ENCODE results near the gene RASA3.

RASA3 gene

GRCh38 chr13:114063545-114064449 is 68.6 kb downstream of the RASA3 start:
- no peak for DNase-seq

DNA sequence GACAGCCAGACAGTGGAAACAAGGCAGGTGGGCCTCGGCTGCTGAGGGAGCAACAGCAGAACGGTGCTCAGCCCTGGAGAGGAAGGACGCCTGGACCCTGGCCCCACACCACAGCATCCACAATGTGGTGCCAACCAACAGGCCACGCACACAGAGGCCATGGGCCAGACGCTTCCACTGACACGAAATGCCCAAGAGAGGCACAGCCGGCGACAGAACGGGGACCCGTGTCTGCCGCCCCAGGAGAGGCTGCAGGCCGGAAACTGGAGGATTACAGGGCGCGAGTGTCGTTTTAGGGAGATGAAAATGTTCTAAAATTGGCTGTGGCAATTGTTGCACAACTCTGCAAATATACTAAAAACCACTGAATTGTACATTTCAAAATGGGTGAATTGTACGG is 69.7 kb downstream of the RASA3 start:
- no peak for DNase-seq

DNA sequence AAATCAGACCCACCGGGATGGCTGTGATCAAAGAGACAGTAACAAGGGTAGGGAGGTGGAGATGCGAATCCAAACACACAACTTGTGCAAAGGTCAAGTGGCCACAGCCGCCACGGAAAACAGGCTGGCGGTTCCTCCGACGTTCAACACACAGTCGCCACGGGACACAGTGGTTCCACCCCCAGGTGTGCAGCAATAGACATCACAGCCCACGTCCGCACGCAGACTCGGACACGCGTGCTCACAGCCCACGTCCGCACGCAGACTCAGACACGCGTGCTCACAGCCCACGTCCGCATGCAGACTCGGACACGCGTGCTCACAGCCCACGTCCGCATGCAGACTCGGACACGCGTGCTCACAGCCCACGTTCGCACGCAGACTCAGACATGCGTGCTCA is 70.1 kb downstream of the RASA3 start:
- DNase-seq: no peak

DNA sequence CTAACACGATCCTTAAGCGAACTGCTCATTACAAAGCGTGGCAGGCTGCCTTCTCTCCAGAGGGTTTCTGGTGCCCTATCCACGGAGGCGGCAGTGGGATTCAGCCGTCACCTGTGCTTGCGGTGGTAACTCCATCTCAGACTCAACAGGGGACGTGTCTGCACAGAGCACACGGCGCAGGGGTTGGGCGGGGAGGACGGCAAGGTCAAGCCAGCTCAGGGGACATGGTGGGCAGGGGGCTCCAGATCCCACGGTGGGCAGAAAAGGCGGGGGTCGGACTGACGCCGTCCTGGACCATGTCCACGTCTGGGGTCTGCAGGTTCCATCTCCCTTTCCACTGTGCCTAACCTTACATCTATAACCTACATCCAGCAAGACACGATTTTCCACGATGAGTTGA is 70.7 kb downstream of the RASA3 start:
- no peak for DNase-seq

DNA sequence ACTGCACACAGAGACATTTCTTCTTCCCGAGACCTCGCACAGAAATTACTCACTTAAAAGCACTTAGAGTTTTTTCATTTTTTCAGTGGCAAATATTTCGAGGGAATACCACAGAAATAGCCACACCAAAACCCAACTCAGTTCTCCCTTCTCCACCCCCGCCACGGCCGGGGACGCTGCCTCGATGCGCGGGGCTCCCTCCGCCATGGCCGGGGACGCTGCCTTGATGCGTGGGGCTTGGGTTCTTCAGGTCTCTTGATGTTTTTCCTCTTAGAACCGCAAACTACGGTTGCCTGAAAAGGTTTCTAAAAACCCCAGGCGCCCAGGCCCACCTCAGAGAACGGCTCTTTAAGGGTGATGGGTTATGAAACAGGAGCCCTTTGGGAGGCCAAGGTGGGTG is 71.4 kb downstream of the RASA3 start:
- no peak for DNase-seq

GRCh38 chr13:114059946-114060860 is 72.2 kb downstream of the RASA3 start:
- no peak for DNase-seq

- no peak for DNase-seq
Measured at GRCh38 chr13:114059428-114059827, 73.0 kb downstream of the RASA3 start.

GRCh38 chr13:114058051-114058867 is 74.2 kb downstream of the RASA3 start:
- no peak for DNase-seq

DNA sequence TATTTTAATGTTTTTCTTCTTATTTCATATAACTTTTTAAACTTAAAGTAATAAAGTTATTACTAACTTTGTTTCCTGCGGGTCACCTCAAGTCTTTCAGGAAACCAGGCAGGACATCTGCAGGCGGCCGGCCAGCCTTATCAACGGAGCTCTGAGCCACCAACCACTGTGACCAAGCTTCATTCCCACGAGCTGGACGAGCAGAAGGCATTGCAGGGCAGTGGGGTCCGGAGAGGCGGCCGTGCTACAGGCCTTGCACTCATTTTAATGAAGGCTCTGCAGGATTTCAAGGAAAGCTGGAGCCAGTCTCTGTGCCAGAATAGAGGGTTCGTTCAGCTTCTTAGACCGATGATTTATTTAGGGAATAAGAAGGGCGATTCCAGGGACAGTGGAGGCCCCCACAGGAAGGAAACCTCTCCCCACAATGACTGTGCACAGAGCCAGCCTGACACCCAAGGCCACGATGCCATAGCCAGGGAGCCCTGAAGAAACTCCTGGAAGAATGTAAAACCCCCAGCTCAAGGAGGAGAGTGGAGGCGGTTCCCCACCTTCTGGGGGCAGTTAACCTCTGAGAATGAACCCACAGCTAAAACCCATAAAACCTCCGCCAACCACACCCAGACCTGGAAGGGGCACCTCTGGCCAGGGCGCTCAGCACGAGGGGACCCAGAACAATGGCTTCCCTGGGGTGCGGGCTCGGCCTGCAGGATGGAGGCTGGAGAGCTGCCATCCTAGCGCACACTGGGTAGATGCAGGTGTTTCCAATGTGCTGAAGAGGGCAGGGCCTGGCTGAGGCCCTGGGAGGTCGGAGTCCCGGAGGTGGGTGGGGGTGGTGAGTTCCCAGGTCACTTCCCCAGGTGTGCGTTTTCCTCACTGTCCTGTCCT is 75.0 kb downstream of the RASA3 start:
- no peak for DNase-seq

GRCh38 chr13:114056205-114057013 is 76.0 kb downstream of the RASA3 start:
- no peak for DNase-seq

DNA sequence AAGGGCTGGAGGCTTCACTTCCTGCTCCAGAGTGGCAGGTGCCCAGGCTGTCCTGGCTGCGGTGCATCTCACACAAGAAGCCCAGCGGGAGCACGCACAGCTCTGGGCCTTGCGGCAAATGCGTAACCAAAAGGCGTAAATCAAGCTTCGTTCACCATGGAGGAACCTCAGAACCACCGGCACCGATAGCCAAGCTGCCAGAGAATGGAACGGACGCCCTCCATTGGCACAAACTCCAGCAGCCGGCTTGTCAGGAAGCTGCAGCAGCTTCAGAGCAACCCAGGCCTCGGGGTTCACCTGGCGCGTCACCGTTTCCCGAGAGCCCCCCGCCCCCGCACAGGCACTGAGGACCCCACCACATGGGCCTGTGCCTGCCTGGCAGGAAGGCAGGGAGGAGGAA is 76.7 kb downstream of the RASA3 start:
- DNase-seq: no peak

DNA sequence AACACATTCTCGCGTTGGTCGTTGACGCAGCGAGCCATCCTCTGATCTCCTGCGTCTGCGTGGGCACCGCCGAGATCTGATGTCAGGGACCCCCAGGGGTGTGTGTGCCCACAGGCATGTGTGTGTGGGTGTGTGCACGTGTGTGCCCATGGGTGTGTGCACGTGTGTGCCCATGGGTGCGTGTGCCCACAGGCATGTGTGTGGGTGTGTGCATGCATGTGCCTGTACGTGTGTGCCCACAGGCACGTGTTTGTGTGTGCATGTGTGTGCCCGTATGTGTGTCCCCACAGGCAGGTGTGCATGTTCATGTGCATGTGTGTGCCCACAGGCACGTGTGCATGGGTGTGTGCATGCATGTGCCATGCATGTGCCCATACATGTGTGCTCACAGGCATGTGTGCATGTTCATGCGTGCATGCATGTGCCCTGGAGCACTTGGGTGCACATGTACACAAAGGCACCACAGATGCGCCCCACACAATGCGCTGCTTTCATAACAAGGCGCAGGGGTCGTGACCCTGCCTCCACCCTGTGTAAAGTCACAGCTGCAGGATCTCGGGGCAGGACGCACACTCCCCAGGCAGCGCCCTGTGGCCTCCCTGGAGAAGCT is 77.5 kb downstream of the RASA3 start:
- no peak for DNase-seq

- no peak for DNase-seq
Measured at GRCh38 chr13:114054264-114054663, 78.2 kb downstream of the RASA3 start.

GRCh38 chr13:114053026-114053425 is 79.4 kb downstream of the RASA3 start:
- no peak for DNase-seq

DNA sequence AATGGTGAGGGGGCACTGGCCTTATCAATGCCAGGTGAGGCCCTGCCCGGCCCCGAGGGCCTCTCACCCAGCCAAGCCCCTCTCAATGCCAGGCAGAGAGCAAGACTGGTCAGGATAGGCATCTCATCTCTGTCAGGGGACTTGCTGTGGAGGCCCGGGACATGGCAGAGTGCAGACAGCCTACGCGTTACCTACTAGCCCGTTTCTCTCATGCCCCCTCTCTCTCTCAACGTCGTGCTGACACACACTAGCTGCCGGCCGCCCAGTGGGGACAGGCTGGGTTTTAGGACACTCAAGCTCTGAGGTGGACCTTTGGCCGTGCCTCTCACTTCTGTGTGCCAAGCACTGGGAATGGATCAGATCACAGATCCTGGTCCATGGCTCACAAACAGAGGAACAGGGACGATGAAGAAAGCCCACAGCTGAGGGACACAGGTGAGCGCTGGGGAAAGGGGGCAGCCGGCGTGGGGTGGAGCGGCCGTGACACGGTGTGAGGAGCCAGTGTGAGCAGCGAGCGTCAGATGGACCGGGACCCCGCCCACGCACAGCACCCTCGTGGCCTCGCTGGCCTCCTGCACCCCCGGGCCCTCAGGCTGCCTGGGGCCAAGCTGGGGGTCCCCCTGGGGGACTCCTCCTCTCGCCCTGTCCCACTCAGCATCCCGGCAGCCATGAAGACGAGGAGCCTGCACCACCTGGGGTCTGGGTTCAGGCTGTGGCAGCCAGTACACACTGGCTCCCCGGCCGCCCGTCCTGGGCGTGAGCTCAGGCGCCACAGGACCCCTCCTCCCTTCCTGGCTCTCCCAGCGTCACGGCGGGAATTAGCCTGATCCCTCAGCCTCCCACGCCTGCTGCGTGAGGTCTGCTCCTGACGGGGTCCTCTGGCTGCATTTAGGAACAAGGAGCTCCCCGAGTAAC is 81.6 kb downstream of the RASA3 start:
- DNase-seq: no peak

GRCh38 chr13:114049626-114050101 is 82.8 kb downstream of the RASA3 start:
- no peak for DNase-seq

DNA sequence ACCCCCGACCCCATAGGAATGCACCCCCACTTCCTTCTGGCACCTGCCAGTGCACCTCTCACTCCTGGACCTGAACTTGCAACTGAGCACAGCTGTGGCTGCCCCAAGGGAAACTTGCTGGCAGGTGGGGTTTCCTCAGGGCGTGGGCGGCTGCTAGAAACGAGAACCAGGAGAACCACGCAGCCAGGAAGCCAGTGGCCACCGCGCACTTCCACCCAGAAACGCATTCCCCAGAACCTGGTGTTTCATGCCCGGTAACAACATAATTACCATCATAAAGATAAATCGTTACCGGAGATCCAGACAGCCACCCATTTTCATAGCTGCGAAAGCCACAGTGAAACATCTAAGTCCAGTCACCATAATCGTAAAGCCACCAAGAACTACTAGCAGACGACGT is 83.4 kb downstream of the RASA3 start:
- peak; percentile 73 for DNase-seq

GRCh38 chr13:114048443-114048842 is 84.0 kb downstream of the RASA3 start:
- DNase-seq: no peak

DNA sequence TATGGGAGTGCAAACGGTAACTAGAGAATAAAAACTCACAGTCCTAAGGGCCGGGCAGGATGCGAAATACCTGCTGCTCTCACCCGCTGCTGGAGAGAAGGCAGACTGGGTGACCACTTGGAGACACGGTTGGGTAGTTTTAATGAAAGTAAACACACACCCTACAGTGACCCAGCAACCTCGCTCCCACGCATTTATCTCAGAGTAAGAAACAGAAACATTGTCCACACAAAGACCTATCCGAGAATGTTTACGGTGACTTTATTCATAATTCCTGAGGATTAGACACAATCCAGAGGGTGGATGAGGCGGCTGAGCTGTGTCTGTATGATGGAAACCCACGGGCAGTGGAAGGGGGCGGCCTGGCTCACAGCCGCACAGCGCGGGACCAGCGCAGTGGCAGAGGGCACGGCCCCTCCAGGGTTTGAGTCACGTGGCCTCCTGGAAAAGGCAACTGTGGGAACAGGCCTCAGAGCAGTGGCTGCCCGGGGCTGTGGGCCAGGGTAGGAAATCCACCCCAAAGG is 85.0 kb downstream of the RASA3 start:
- no peak for DNase-seq

Measured in activated naive CD4-positive, alpha-beta T cell treated with Interleukin-2 at 50 U/mL for 16 hours (primary cell).